GM18505 (cell line): ENCODE measurements around the gene HUNK.

Experiments
- ATAC-seq: cut with Tn5 transposase; IDR thresholded peaks from one replicate; pipeline ENCODE4 v1.9.1; 2021; ENCODE audit not compliant: unreplicated experiment
- POLR2A ChIP-seq: IDR thresholded peaks from 4 replicates; pipeline ENCODE4 v1.6.1; 2011; ENCODE audit warnings: borderline replicate concordance; ENCODE audit not compliant: insufficient read depth, insufficient read length; ENCODE audit errors: extremely low read depth

Gene HUNK

DNA sequence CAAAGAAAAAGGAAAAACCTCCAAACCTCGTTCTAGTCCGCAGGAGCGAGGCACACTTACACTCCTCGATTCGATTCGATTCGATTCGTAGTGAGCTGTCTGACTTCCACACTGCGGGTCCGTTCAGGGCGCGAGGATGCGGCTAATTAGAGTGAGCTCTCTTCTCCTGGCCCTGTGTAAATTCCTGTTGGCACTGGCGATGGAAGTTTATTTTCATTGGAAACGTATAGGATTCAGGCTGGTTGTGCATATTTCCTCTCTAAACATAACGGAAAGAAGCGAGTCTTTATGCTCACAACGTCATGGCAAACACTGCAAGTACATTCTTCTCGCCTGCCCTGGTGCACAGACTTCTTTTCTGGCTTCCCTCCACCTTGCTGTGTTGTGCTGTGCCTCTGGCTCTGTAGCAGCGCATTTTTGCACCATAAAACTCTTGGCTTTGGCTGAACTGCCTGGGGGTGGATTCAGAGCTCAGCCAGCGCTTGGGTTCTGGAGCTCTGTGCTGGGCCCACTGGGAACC, 2.7 kb downstream of the HUNK start:
- no peak for TF ChIP-seq POLR2A
- no peak for ATAC-seq

- TF ChIP-seq POLR2A = no peak
- ATAC-seq = no peak
Observed at GRCh38 chr21:31877463-31877957, 4.7 kb downstream of the HUNK start.

DNA sequence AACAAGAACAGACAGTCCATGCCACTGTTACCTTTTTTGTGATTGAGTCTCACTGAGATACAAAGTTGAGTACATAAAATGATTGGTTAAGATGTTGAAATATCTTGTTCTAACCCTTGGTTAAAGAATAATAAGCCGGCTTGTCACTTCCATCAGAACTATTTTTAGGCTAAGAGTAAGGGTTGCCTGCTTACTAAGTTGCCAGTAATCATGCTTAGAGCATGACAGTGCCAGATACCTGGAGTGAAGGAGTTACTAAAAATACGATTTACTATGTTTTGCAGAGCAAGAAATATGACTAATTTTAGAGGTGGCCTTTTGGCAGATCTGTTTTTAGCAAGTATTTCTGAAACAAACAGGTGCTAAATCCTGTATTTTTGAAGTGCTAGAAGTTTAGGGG, 6.0 kb downstream of the HUNK start:
- no peak for TF ChIP-seq POLR2A
- no peak for ATAC-seq

GRCh38 chr21:31879241-31879650, 6.4 kb downstream of the HUNK start:
- TF ChIP-seq POLR2A = no peak
- ATAC-seq = no peak

DNA sequence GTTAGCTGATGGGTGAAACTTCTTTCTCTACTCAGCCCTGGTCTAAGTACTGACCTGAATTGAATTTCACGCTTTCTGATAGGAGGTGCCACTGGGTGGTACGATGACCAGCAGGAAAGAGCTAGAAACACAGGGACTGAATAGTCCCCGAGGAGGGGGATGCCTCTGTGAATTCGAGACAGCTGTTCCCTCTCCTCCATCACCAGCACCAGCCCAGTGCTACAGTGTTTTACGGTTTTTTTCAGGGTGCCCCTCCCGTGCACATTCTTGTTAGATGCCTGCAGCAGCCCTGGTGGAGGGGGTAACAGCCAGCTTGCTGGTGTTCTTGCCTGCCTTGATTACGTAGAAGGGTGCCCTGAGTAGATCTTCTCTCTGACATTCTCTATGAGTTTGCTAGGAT, 7.1 kb downstream of the HUNK start:
- TF ChIP-seq POLR2A = no peak
- no peak for ATAC-seq

- no peak for ATAC-seq
- no peak for TF ChIP-seq POLR2A
Observed at GRCh38 chr21:31880816-31881215, 8.0 kb downstream of the HUNK start.

DNA sequence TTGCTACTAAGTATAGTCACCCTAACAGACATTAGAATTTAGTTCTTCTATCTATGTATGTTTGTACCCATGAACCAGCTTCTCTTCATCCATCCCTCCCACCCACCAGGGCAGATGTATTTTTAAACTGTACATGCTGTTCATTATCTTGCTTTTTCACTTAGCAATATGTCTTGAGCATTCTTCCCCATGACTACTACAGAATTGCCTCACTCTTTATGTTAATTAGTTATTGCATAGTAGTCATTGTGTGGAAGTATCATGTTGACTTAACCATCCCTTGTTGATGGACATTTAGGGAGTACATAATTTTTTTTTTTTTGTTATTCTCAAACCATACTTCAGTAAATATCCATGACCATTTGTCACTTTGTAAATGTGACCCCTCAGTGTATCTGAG, 9.9 kb downstream of the HUNK start:
- no peak for ATAC-seq

DNA sequence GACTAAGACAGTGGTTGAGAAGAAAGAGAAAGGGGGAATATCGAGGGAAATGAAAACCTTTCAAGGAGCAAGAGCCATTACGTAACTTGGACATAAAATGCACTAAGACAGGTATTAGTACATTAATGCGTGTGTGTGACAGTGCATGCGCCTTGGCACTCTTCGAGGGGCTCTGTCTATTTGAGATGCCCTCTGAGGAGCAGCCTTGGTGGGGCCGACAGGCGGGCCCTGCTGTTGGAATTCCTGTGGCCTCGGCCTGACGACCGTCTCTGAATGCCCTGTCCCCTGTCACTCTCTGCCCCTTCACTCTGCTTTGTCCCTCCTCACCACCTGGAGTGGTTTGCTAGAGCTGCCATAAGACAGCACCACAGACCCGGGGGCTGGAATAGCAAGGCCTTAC, 12.3 kb downstream of the HUNK start:
- no peak for TF ChIP-seq POLR2A
- no peak for ATAC-seq

More for the DNA sequence above, 9.9 kb downstream of the HUNK start:
- TF ChIP-seq POLR2A = no peak

- TF ChIP-seq POLR2A = no peak
- ATAC-seq = no peak
Observed at GRCh38 chr21:31886915-31887314, 14.1 kb downstream of the HUNK start.

GRCh38 chr21:31887391-31887841, 14.6 kb downstream of the HUNK start:
- TF ChIP-seq POLR2A = no peak
- no peak for ATAC-seq

DNA sequence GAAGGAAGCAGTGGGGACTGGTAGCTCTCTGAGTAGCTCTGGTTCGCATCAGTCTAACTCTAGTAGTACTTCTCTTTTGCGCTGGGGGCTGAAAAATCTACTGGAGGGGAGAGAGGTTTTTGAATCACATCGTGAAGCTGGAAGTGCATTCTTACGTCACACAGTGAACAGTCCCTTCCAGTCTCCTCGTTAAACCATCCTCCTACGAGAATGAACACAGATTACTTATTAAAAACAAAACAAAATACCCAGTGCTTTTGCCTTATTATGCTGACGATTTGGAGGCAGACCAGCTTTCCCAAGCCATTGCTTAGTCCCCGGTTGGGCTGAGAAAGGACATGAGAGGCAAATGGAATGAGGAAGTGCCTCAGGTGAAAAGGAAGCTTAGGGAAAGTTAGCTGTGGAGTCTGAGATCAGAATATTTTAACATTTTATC, 16.1 kb downstream of the HUNK start:
- TF ChIP-seq POLR2A = no peak
- no peak for ATAC-seq

DNA sequence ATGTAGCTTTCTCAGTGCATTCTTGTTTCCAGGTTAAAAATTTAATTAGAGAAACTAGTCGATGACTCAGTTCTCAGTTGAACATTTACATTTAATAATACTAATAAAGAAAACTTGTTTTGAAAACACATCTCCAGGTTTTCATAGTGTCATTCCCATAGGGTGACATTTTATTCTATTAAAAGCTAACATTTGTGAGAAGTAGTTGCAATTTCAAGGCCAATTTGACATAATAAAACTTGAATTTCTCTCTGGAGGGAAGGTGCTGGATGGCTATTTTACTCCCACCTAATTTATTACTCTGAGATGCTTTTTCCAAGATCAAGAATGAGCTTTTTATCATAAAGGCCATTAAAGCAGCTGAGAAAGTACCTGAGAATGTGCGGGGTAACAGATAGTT, 16.6 kb downstream of the HUNK start:
- ATAC-seq = no peak
- TF ChIP-seq POLR2A = no peak

GRCh38 chr21:31892686-31893085, 19.9 kb downstream of the HUNK start:
- ATAC-seq = no peak
- no peak for TF ChIP-seq POLR2A

GRCh38 chr21:31893851-31894415, 21.1 kb downstream of the HUNK start:
- no peak for ATAC-seq
- TF ChIP-seq POLR2A = no peak
